Lung (tissue), 12 donors: ENCODE measurements around the gene CCN2. TPM values are rescaled to one million over a fixed set of nuclear protein-coding genes. Genes with fewer than 3 reads are reported as not detected.

Experiments
- ATAC-seq: fragments of 200-7000 bp; cut with Tn5 transposase; one replicate; pipeline ENCODE4 v1.9.1; 2020; ENCODE audit warnings: moderate number of reproducible peaks; ENCODE audit not compliant: insufficient read depth, low FRiP score
- DNase-seq, 3 donors: peaks; one replicate each; pipeline ENCODE4 v3.0.0-alpha.2; 2013 to 2017
- H3K27ac ChIP-seq, 2 donors: one replicate each; pipeline ENCODE4 v1.5.1; 2013; ENCODE audit warnings: mild to moderate bottlenecking in 2 of 2, moderate library complexity in 2 of 2, control low read depth in 1 of 2, inconsistent platforms in 1 of 2, low read depth in 1 of 2, low read length in 1 of 2
- H3K27me3 ChIP-seq, 3 donors: one replicate each; pipeline ENCODE4 v1.5.1; 2013; ENCODE audit warnings: low read length in 2 of 3; ENCODE audit not compliant: control insufficient read depth in 3 of 3, insufficient read depth in 3 of 3
- H3K36me3 ChIP-seq, 4 donors: one replicate each; pipeline ENCODE4 v1.5.1; 2013; ENCODE audit warnings: low read length in 4 of 4, mild to moderate bottlenecking in 1 of 4, moderate library complexity in 1 of 4; ENCODE audit not compliant: control insufficient read depth in 4 of 4, insufficient read depth in 4 of 4
- H3K4me1 ChIP-seq, 5 donors: one replicate each; pipeline ENCODE4 v1.5.1; 2013; ENCODE audit warnings: low read length in 5 of 5, mild to moderate bottlenecking in 2 of 5, moderate library complexity in 1 of 5; ENCODE audit not compliant: control insufficient read depth in 5 of 5, insufficient read depth in 5 of 5
- H3K4me3 ChIP-seq: one replicate; pipeline ENCODE4 v1.5.1; 2013; ENCODE audit warnings: mild to moderate bottlenecking, control low read depth, moderate library complexity
- H3K9ac ChIP-seq, 2 donors: one replicate each; pipeline ENCODE4 v1.5.1; 2013; ENCODE audit warnings: low read length in 2 of 2, control low read depth in 1 of 2; ENCODE audit not compliant: insufficient read depth in 1 of 2
- H3K9me3 ChIP-seq, 4 donors: one replicate each; pipeline ENCODE4 v1.5.1; 2013; ENCODE audit warnings: low read length in 3 of 4, mild to moderate bottlenecking in 1 of 4, moderate library complexity in 1 of 4; ENCODE audit not compliant: control insufficient read depth in 4 of 4, insufficient read depth in 3 of 4
- CTCF ChIP-seq: IDR thresholded peaks from 2 replicates; pipeline ENCODE4 v1.5.1; 2012; ENCODE audit warnings: mild to moderate bottlenecking; ENCODE audit errors: control extremely low read depth, extremely low read depth
- WGBS, 2 donors: extraction: QIAGEN DNeasy Blood & Tissue Kit; methylation state at CpG; one replicate each; pipeline ENCODE4 v1.1.7; 2013; 5-methylcytosine and 5-hydroxymethylcytosine counted together
- polyA plus RNA-seq, 2 donors: library from polyadenylated mRNA; stranded (reverse); fragments of 200-250 nt; gene quantifications; one replicate each; pipeline ENCODE4 v1.2.1, GENCODE V29; 2013
- total RNA-seq, 2 donors: library from RNA; depleted of rRNA in 1 of 2; stranded (reverse); fragments of >200 nt in 1 of 2; gene quantifications; one replicate each; pipeline ENCODE4 v1.2.1, GENCODE V29; 2014 to 2021
- donor health status: control.
- donor health status: control.
- donor health status: Bipolar disorder and iron deficiency.
- donor health status: healthy.
- donor health status: DM: yes; HTN: yes; CAD: no.

CCN2 gene
- total and polyA plus RNA-seq, 4 donors, result 33.9 to 159 (median 114) TPM

GRCh38 chr6:131970076-131970859 is 19.1 kb upstream of the CCN2 start:
- Histone ChIP-seq H3K36me3 (no peaks in the 10 kb centered on the region), H3K9ac (no peak overlapping the region), H3K27me3 (no peaks in the 10 kb centered on the region), H3K27ac (no peak overlapping the region), H3K4me1 (peaks cover 0 to 9% (median 3%) of the 10 kb centered on the region in 5 donors), H3K4me3 (no peak overlapping the region), H3K9me3 (no peaks in the 10 kb centered on the region)
- no peak for DNase-seq
- no peak for ATAC-seq
- 70 to 82% methylated on average over 2 of the region's 2 CpGs for WGBS, 2 donors
- no peak for TF ChIP-seq CTCF

- Histone ChIP-seq H3K27me3 (no peaks in the 10 kb centered on the region), H3K4me1 (peaks cover 0 to 9% (median 3%) of the 10 kb centered on the region in 5 donors), H3K4me3 (no peak overlapping the region), H3K36me3 (no peaks in the 10 kb centered on the region), H3K9me3 (no peaks in the 10 kb centered on the region), H3K9ac (no peak overlapping the region), H3K27ac (no peak overlapping the region)
- 75 to 80% methylated on average over 5 of the region's 5 CpGs for WGBS, 2 donors
- ATAC-seq (no peak), DNase-seq (no peak)
- no peak for TF ChIP-seq CTCF
These were observed 17.5 kb upstream of the CCN2 start for GRCh38 chr6:131968656-131969055.

GRCh38 chr6:131967948-131968347 is 16.8 kb upstream of the CCN2 start:
- H3K9ac ChIP-seq, result no peak overlapping the region
- H3K36me3 ChIP-seq, result no peaks in the 10 kb centered on the region
- no peak overlapping the region for H3K4me3 ChIP-seq
- no peaks in the 10 kb centered on the region for H3K9me3 ChIP-seq
- no peak for TF ChIP-seq CTCF
- H3K4me1 ChIP-seq, result peaks cover 0 to 9% (median 1%) of the 10 kb centered on the region in 5 donors
- H3K27ac ChIP-seq, result no peak overlapping the region
- H3K27me3 ChIP-seq, result no peaks in the 10 kb centered on the region
- 41 to 86% methylated on average over 1 of the region's 1 CpG for WGBS, 2 donors
- DNase-seq, result peak in 1 of 3 donors; percentile 16
- no peak for ATAC-seq

- no peak for TF ChIP-seq CTCF
- H3K27ac ChIP-seq, result no peak overlapping the region
- no peaks in the 10 kb centered on the region for H3K9me3 ChIP-seq
- no peaks in the 10 kb centered on the region for H3K36me3 ChIP-seq
- H3K4me1 ChIP-seq, result peaks cover 0 to 9% (median 0%) of the 10 kb centered on the region in 5 donors
- no peak for DNase-seq
- no peak overlapping the region for H3K9ac ChIP-seq
- H3K27me3 ChIP-seq, result no peaks in the 10 kb centered on the region
- WGBS, 2 donors, result 70 to 80% methylated on average over 6 of the region's 6 CpGs
- H3K4me3 ChIP-seq, result no peak overlapping the region
- ATAC-seq, result peak; percentile 63
These were observed 15.3 kb upstream of the CCN2 start for GRCh38 chr6:131966443-131966842.
